Gastrocnemius medialis (tissue), 4 donors: ENCODE measurements around the gene ELANE.

Experiments
- POLR2A ChIP-seq, 2 donors: fragments of 450-650 bp; IDR thresholded peaks; one replicate each; pipeline ENCODE4 v1.6.1; 2017; ENCODE audit warnings: antibody characterized with exemption in 2 of 2, mild to moderate bottlenecking in 2 of 2, moderate library complexity in 2 of 2
- TF ChIP-seq, protein P1 (sequence below), 5 experiments: fragments of 450-650 bp in 3 of 5; fragments of 200-600 bp in 2 of 5; sonication (generic) in 2 of 5; IDR thresholded peaks in 4 of 5; conservative IDR thresholded peaks in 1 of 5; 1 replicate in 4 of 5; 2 replicates in 1 of 5; pipeline ENCODE4 v1.5.1; 2016 to 2019; ENCODE audit warnings: antibody characterized with exemption in 5 of 5, mild to moderate bottlenecking in 3 of 5, moderate library complexity in 3 of 5

DNA sequence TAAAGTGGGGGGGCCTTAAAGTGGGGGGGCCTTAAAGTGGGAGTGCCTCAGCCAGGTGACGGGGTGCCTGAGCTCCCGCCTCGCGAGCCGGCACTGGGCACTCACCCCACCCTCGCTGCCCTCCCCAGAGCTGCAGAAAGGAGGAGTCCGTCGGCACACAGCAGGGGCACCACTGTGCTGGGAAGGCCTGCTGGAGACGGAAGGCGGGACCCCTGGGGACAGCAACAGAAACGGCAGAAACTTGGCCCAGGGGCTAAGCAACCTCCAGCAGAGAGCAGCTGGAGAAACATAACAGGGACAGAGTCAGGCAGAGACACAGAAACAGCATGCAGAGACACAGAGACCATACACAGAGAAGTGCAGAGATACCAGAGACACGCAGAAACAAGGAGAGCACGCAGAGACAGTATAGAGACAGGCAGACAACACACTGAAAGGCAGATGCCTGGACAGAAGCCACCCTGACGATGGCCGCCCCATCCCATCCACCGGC is 15.2 kb downstream of the ELANE start:
- TF ChIP-seq, protein P1, sequence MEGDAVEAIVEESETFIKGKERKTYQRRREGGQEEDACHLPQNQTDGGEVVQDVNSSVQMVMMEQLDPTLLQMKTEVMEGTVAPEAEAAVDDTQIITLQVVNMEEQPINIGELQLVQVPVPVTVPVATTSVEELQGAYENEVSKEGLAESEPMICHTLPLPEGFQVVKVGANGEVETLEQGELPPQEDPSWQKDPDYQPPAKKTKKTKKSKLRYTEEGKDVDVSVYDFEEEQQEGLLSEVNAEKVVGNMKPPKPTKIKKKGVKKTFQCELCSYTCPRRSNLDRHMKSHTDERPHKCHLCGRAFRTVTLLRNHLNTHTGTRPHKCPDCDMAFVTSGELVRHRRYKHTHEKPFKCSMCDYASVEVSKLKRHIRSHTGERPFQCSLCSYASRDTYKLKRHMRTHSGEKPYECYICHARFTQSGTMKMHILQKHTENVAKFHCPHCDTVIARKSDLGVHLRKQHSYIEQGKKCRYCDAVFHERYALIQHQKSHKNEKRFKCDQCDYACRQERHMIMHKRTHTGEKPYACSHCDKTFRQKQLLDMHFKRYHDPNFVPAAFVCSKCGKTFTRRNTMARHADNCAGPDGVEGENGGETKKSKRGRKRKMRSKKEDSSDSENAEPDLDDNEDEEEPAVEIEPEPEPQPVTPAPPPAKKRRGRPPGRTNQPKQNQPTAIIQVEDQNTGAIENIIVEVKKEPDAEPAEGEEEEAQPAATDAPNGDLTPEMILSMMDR (IDR thresholded peaks at IDR 0.05 in 4 of 5, conservative IDR thresholded peaks at IDR 0.05 in 1 of 5): no peak
- no peak for TF ChIP-seq POLR2A (IDR thresholded peaks at IDR 0.05)
